Measurements from ENCODE around the gene IMMP2L.
"Not testable (repeated sequence)": the region's sequence is repeated elsewhere in the genome, so short reads cannot be mapped to it uniquely, and the experiment has no call there.

Gene IMMP2L

GRCh38 chr7:110685899-110686298 is 876.4 kb downstream of the IMMP2L start:
- in situ Hi-C loops (cut with HindIII; ENCODE audit: low sequenced_read_pairs) = loop anchor here (5.0 kb wide), 1 partner anchor 34 kb away; no protein-coding TSS in a partner anchor

DNA sequence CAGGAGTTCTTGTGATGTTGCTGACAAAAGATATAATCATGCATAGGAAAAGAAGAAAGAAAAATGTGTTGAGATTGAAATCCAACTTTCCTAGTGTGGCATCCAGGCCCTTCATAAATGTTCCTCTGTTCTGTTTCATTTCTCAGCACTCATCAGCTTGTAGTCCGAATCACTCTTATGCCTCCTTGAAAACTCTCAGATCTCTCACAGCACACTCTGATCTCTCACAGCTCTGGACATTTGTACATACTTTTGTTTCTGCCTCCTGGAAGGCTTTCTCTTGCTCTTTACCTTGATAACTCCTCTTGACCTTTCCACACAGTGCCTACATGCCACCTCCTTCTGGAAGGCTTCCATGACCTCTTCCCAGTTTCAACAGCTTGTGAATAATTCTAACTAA is 880.4 kb downstream of the IMMP2L start:
- in situ Hi-C loops (cut with HindIII; ENCODE audit: low sequenced_read_pairs) = no loop called here

- in situ Hi-C loops (cut with HindIII; ENCODE audit: low sequenced_read_pairs) = no loop called here
Observed at GRCh38 chr7:110677405-110677804, 884.9 kb downstream of the IMMP2L start.

- in situ Hi-C loops (cut with HindIII; ENCODE audit: low sequenced_read_pairs) = no loop called here
Observed at GRCh38 chr7:110676785-110677184, 885.5 kb downstream of the IMMP2L start.

- in situ Hi-C loops (cut with HindIII; ENCODE audit: low sequenced_read_pairs) = no loop called here
Observed at GRCh38 chr7:110675383-110676103, 886.7 kb downstream of the IMMP2L start.

DNA sequence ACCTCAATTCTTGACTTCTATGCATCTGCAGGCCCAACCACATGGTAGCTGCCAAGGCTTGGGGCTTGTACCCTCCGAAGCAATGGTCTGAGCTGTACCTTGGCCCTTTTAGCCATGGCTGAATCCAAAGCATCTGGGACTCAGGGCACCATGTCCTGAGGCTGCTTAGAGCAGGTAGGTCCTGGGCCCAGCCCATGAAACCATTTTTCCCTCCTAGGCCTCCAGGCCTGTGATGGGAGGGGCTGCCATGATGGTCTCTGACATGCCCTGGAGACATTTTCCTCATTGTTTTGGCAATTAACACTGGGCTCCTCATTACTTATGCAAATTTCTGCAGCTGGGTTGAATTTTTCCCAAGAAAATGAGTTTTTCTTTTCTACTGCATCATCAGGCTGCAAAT is 889.1 kb downstream of the IMMP2L start:
- in situ Hi-C loops (cut with HindIII; ENCODE audit: low sequenced_read_pairs) = no loop called here

DNA sequence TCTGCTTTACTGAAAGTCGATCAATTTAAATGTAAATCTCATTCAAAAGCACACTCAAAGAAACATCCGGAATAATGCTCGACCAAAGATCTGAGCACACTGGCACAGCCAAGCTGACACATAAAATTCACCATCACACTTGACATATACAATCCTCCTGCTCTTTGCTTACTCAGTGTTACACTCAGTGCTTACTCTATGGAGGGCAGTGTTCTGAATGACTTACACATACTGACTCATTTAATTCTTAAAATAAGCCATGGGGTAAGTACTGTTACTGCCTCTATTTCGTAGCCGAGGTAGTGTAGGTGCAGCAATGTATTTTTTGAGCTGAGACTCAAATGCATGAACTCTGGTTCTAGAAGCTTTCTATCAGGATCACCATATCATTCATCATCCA is 892.9 kb downstream of the IMMP2L start:
- in situ Hi-C loops (cut with HindIII; ENCODE audit: low sequenced_read_pairs) = no loop called here

DNA sequence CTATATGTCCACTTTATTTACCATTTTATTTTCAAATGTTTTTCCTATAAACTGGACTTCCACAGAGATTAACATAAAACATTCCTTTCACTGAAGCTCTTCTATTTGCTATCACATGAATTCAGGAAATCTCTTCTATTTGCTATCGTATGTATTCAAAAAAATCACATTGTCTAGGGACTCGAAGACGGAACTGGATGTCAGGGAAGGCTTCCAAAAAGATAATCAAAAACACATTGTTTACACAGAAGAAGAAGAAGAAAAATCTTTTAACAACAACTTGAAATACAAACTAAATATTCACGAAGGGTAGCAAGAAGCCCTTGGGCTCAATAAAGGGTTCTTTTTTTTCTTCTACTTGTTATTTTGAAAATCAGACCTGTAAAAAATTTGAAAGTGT is 897.5 kb downstream of the IMMP2L start:
- in situ Hi-C loops (cut with HindIII; ENCODE audit: low sequenced_read_pairs) = no loop called here

- in situ Hi-C loops (cut with HindIII; ENCODE audit: low sequenced_read_pairs) = not testable (repeated sequence)
Observed at GRCh38 chr7:110660637-110661036, 901.7 kb downstream of the IMMP2L start.

- in situ Hi-C loops (cut with HindIII; ENCODE audit: low sequenced_read_pairs) = loop anchor here (5.0 kb wide), 1 partner anchor 37 kb away; no protein-coding TSS in a partner anchor
Observed at GRCh38 chr7:110650328-110650727, 912.0 kb downstream of the IMMP2L start.

DNA sequence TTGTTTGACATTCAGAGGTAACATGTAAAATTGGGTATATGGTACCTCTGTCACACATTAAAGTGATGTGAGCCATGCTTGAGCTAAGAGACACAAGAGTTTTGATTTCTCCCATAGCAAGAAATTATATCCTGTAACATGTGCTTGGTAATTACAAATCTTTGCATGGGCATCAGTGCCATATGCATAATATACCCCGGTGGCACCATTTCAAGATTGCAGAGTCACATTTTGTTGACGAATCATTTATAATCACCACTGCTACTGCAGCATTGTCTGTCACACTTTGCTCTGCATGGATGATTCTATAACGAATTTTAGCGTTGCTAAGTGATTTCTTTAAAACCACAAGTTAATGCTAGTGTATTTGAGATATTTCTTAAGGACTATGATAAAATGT is 915.0 kb downstream of the IMMP2L start:
- in situ Hi-C loops (cut with HindIII; ENCODE audit: low sequenced_read_pairs) = no loop called here

GRCh38 chr7:110646804-110647203 is 915.5 kb downstream of the IMMP2L start:
- in situ Hi-C loops (cut with HindIII; ENCODE audit: low sequenced_read_pairs) = no loop called here

DNA sequence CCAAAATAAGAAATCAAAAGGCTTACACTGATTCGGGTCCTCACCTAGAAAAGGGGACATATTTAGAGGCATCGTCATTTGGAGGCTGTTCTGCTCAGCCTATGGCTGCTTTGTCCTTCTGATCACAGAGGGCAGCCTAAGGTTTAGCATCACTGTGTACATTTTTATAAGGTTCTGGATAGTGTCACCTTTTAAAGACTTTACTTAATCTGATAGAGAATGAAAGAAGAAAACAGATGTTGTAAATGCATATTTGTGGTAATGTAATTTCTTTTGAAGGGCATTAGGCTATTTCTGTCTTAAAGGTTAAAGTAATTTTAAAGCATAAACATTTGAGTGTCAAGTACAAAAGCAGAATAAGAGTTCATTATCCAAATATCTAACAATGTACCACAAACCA is 916.7 kb downstream of the IMMP2L start:
- in situ Hi-C loops (cut with HindIII; ENCODE audit: low sequenced_read_pairs) = no loop called here

DNA sequence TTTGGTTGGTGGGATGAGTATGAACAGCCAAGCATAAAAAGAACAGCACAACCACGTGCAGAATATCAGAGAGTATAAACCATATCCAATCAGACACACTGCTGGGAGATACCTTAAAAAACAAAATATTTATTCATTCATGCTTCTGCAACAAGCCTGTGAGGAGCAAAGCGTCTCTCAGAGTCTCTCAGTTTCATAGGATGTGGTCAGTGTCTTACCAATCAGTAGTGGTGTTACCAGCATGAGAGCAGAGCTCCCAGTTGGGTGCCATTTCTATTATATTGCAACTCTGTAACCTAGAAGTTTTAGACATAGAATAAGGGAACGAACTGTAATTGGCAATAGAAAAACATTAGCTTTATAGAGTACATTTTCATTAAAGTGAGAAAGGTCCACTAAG is 917.2 kb downstream of the IMMP2L start:
- in situ Hi-C loops (cut with HindIII; ENCODE audit: low sequenced_read_pairs) = no loop called here

DNA sequence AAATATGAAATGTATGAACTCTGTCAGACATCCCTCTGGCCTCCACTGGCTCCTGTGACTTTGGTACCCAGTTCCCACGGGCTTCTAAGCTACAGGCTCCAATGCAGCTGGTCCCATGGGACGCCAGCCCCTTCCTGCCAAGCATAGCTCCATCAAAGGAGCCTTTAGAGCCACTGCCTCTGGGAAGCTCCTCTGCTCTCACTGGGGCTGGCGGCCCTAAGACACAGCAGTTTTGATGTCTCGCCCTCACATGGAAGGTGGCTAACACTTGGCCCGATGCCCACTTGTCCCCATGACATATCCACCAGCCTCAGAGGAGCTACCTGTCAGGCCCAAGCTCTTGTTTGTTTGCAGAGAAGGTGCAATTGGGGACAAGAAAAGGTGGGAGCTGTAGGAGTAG is 925.0 kb downstream of the IMMP2L start:
- in situ Hi-C loops (cut with HindIII; ENCODE audit: low sequenced_read_pairs) = no loop called here

GRCh38 chr7:110633313-110633712 is 929.0 kb downstream of the IMMP2L start:
- in situ Hi-C loops (cut with HindIII; ENCODE audit: low sequenced_read_pairs) = no loop called here

GRCh38 chr7:110626414-110626813 is 935.9 kb downstream of the IMMP2L start:
- in situ Hi-C loops (cut with HindIII; ENCODE audit: low sequenced_read_pairs) = no loop called here

DNA sequence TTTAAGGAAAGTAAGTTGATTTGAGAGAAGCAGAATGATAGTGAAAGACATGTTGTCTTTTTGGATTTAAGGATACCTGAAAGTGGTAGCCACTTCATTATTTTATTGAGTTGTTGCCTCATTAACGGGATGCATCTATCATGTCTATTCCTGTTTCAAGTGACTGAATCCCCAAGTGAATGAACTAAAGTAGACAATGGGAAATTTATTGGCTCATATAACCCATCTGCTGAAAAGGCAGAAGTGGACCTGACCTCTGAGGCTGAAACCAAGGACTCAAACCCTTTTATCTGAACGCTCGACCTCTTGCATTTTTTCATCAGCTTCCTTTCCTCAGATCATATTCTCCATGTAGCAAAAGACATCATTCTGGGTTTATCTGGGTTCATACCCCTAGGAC is 937.0 kb downstream of the IMMP2L start:
- in situ Hi-C loops (cut with HindIII; ENCODE audit: low sequenced_read_pairs) = no loop called here

- in situ Hi-C loops (cut with HindIII; ENCODE audit: low sequenced_read_pairs) = no loop called here
Observed at GRCh38 chr7:110623436-110623835, 938.9 kb downstream of the IMMP2L start.

DNA sequence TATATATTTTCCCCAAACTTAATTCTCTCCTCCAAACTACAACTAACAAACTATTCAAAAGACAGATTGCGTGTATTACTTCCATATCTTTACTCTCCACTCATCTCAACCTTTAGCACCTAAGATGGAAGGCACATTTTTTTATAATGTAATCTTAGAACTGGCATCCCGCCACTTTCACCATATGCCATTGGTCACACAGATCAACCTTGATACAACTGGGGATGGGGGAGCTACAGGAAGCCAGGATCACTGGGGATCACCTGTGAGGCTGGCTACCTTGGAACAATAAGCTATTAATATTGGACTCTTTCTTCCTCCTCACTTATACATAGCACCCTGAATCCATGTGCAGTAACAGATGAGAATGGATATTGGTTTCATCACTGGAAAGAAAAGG is 941.0 kb downstream of the IMMP2L start:
- in situ Hi-C loops (cut with HindIII; ENCODE audit: low sequenced_read_pairs) = no loop called here

DNA sequence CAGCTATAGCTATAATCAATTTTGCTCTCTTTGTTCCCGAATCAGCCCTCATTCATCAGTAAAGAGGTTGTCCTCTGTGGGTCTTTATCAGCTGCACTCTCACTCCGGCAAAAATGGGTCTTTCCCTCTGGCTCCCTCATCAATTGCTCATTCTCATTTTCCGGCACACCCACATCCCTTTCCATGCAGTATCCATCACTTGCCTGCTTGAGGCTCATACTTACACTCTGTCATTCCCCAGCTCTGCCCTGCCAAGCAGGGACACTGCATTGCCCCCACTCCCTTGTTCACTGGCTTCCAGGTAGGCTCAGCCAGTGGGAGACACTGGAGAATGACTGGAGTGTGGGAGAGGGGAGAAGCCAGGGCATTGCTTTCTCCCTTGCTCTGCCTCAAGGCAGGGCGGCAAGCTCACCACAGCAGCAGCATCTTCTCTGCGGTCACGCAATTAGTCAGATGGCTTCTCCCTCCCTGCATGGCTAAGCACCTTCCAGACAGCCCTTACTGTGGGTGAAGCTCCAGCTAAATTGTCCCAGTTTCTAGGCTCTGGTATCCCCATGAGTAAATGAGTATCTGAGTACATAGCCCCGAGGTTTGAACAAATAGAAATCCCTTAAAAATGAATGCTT is 942.1 kb downstream of the IMMP2L start:
- in situ Hi-C loops (cut with HindIII; ENCODE audit: low sequenced_read_pairs) = no loop called here
